Measurements from ENCODE around the gene RNF138. TPM values are rescaled to one million over a fixed set of nuclear protein-coding genes. Genes with fewer than 3 reads are reported as not detected.
A peak's percentile ranks its signal among the peaks of the same experiment; 100 is the strongest.

The RNF138 gene
- total RNA-seq, 1 experiment from 2014 or later = 61.8 TPM

DNA sequence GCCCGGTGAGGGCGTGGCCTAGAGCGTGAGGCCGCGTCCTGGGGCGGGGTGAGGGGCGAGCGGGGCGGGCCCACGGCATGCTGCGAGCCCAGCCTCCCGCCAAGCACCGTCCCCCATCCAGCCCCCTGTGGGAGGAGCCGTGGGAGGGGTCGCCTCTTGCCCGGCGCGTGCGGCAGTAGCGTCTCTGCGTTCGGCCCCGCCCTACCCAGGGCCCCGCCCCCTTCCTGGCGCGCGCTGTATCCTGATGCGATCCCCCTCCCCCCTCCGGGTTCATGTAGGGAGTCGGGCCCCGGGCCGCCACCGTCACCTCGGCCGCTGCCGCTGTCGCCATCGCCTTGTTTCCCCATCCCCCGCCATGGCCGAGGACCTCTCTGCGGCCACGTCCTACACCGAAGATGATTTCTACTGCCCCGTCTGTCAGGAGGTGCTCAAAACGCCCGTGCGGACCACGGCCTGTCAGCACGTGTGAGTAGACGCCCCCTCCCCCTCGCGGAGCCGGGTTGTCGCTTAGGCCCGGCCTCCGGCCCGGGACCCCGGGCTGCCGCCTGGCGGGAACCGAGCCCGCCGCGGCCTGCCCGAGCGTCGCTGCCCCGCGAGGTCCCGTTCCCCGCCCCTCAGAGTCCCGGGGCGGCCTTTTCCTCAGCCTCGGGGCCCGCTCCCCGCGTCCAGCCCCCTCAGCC, 888 bp downstream of the RNF138 start:
- ChIA-PET POLR2A (ENCODE audit: low non-redundant PET) (no interaction called here), CTCF (no interaction called here)
- TF ChIP-seq, protein P1, sequence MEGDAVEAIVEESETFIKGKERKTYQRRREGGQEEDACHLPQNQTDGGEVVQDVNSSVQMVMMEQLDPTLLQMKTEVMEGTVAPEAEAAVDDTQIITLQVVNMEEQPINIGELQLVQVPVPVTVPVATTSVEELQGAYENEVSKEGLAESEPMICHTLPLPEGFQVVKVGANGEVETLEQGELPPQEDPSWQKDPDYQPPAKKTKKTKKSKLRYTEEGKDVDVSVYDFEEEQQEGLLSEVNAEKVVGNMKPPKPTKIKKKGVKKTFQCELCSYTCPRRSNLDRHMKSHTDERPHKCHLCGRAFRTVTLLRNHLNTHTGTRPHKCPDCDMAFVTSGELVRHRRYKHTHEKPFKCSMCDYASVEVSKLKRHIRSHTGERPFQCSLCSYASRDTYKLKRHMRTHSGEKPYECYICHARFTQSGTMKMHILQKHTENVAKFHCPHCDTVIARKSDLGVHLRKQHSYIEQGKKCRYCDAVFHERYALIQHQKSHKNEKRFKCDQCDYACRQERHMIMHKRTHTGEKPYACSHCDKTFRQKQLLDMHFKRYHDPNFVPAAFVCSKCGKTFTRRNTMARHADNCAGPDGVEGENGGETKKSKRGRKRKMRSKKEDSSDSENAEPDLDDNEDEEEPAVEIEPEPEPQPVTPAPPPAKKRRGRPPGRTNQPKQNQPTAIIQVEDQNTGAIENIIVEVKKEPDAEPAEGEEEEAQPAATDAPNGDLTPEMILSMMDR (conservative IDR thresholded peaks at IDR 0.05; ENCODE audit: low read depth, low read length) = no peak
- no peak for TF ChIP-seq EZH2 (IDR thresholded peaks at IDR 0.05; ENCODE audit: borderline replicate concordance, low read depth, low read length, poor library complexity, severe bottlenecking)
- peak; percentile 97 for DNase-seq (ENCODE audit: low spot score)
- BruUV-seq (replicated peaks) = no TSS peak
- no peaks in the 10 kb centered on the region for H3K9me3 ChIP-seq (ENCODE audit: low read depth, low read length, poor library complexity, severe bottlenecking)
- intact Hi-C loops (cut with micrococcal nuclease; ENCODE audit: unreplicated experiment) = no loop called here
- no peaks in the 10 kb centered on the region for H3K27me3 ChIP-seq (replicated peaks; ENCODE audit: insufficient read depth, low read depth, low read length, poor library complexity)
- peaks cover 6% of the 10 kb centered on the region for H3K36me3 ChIP-seq (ENCODE audit: insufficient read depth, low read length, poor library complexity, severe bottlenecking)
- peak overlapping the region; percentile 98 for H3K27ac ChIP-seq (ENCODE audit: low read depth, low read length, poor library complexity, severe bottlenecking)
- peaks cover 21% of the 10 kb centered on the region for H3K4me1 ChIP-seq (ENCODE audit: insufficient read depth, low read length, poor library complexity, severe bottlenecking)
- H3K4me3 ChIP-seq (ENCODE audit: low read depth, low read length, poor library complexity, severe bottlenecking) = peak overlapping the region; percentile 78

- TF ChIP-seq, protein P1 (conservative IDR thresholded peaks at IDR 0.05; ENCODE audit: low read depth, low read length) = no peak
- TF ChIP-seq EZH2 (IDR thresholded peaks at IDR 0.05; ENCODE audit: borderline replicate concordance, low read depth, low read length, poor library complexity, severe bottlenecking) = no peak
- Histone ChIP-seq H3K36me3 (ENCODE audit: insufficient read depth, low read length, poor library complexity, severe bottlenecking) (peaks cover 6% of the 10 kb centered on the region), H3K27ac (ENCODE audit: low read depth, low read length, poor library complexity, severe bottlenecking) (peak overlapping the region; percentile 98), H3K4me1 (ENCODE audit: insufficient read depth, low read length, poor library complexity, severe bottlenecking) (peaks cover 21% of the 10 kb centered on the region), H3K4me3 (ENCODE audit: low read depth, low read length, poor library complexity, severe bottlenecking) (peak overlapping the region; percentile 78), H3K27me3 (replicated peaks; ENCODE audit: insufficient read depth, low read depth, low read length, poor library complexity) (no peaks in the 10 kb centered on the region), H3K9me3 (ENCODE audit: low read depth, low read length, poor library complexity, severe bottlenecking) (no peaks in the 10 kb centered on the region)
- peak; percentile 68 for DNase-seq (ENCODE audit: low spot score)
- POLR2A ChIA-PET (ENCODE audit: low non-redundant PET) = no interaction called here
- CTCF ChIA-PET = no interaction called here
- intact Hi-C loops (cut with micrococcal nuclease; ENCODE audit: unreplicated experiment) = no loop called here
- no TSS peak for BruUV-seq (replicated peaks)
Observed at GRCh38 chr18:32093102-32093511, 1.4 kb downstream of the RNF138 start.

- no peaks in the 10 kb centered on the region for H3K9me3 ChIP-seq (ENCODE audit: low read depth, low read length, poor library complexity, severe bottlenecking)
- CTCF ChIA-PET = no interaction called here
Observed at GRCh38 chr18:32093523-32093922, 1.8 kb downstream of the RNF138 start.

More at GRCh38 chr18:32093523-32093922, 1.8 kb downstream of the RNF138 start:
- TF ChIP-seq, protein P1 (conservative IDR thresholded peaks at IDR 0.05; ENCODE audit: low read depth, low read length) = no peak
- TF ChIP-seq EZH2 (IDR thresholded peaks at IDR 0.05; ENCODE audit: borderline replicate concordance, low read depth, low read length, poor library complexity, severe bottlenecking) = no peak
- no TSS peak for BruUV-seq (replicated peaks)
- POLR2A ChIA-PET (ENCODE audit: low non-redundant PET) = no interaction called here
- Histone ChIP-seq H3K36me3 (ENCODE audit: insufficient read depth, low read length, poor library complexity, severe bottlenecking) (peaks cover 6% of the 10 kb centered on the region), H3K27ac (ENCODE audit: low read depth, low read length, poor library complexity, severe bottlenecking) (peak overlapping the region; percentile 98), H3K4me1 (ENCODE audit: insufficient read depth, low read length, poor library complexity, severe bottlenecking) (peaks cover 21% of the 10 kb centered on the region), H3K27me3 (replicated peaks; ENCODE audit: insufficient read depth, low read depth, low read length, poor library complexity) (no peaks in the 10 kb centered on the region), H3K4me3 (ENCODE audit: low read depth, low read length, poor library complexity, severe bottlenecking) (peak overlapping the region; percentile 78)
- intact Hi-C loops (cut with micrococcal nuclease; ENCODE audit: unreplicated experiment) = no loop called here
- peak; percentile 35 for DNase-seq (ENCODE audit: low spot score)

Data from A673 (cell line).